ENCODE data around the gene PRKCA.
"Not testable (repeated sequence)": the region's sequence is repeated elsewhere in the genome, so short reads cannot be mapped to it uniquely, and the experiment has no call there.

The PRKCA gene

DNA sequence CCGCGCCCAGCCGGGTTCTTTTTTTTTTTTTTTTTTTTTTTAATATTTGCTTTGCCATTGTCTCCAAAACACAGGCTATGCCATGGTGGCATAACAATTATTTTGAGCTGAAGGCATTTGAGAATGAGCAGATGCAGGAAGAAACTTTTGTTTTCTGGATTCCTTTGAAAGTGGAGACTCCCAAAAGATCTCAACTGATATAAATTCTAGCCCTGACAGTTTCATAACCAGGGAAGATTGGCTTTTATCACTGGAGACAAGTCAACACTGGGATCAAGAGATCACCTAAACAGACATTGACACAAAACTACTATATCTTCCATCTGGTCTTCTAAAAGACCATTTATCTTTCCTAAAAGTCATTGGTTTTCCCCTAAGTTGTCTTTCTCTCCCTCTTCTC is 10.1 kb upstream of the PRKCA start:
- DNase-seq = no peak

DNA sequence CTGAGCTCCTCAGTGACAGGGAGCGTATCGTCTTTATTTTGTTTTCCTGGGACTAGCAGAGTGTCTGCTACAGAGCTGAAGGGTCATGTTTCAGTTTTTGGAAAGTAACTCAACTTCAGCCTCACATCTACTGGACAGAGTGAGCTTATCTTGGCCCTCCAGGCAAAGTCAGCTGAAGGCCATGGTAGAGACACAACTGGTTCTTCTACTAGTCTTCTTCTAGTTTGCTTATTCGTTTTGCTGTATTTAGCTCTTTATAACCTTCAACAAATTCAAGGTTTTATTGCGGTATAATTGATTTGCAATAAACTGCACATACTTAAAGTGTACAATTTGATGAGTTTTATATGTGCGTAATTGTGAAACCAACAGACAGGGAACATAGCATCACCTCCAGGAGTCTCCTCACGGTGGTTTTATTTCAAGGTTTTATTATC is 6.1 kb upstream of the PRKCA start:
- no peak for DNase-seq

DNA sequence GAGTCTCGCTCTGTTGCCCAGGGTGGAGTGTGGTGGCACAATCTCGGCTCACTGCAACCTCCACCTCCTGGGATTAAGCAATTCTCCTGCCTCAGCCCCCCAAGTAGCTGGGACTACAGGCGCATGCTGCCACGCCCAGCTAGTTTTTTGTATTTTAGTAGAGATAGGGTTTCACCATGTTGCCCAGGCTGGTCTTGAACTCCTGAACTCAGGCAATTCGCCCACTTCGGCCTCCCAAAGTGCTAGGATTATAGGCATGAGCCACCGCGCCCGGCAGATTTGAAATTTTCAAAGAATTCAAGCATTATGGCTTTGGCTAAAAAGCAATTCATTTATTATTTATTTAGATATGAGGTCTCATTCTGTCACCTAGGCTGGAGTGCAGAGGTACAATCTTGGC is 5.0 kb upstream of the PRKCA start:
- DNase-seq = not testable (repeated sequence)

DNA sequence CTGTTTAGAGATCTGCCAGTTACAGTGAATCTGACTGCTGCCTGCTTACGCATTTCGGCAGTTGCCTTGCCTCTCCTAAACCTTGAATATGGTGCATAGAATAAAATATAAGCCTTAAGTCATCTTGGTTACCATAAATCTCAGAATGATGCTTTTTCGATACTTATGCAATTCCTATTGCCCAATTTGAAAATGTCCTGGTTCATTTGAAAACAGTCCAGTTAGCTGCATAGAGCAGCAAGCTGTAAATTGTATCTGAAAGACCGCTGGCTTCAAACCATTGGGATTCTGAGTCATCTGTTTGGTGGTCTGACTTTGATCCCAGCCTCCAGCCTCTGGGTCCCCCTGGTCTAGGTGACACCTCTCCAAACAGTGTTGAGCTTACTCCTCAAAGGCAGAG is 2.7 kb upstream of the PRKCA start:
- no peak for DNase-seq

DNA sequence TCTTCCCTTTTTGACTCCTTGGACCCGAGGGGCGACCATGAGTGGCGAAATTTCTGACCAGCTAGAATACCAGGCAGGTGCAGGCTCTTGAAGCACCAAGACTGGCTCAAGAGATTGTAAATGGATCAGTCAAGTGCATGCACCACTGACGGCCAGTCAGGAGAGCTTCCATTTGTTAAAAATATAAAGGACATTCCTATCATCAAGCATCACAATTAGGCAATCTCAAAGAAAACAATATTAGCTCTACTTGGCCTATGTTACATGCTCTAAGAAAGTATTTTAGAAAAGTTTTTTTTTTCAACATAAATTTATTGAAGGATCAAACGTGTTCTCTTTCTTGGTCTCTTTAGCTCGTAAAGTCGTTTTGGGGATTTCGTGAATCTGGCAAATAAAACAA is 1.5 kb upstream of the PRKCA start:
- DNase-seq = no peak

DNA sequence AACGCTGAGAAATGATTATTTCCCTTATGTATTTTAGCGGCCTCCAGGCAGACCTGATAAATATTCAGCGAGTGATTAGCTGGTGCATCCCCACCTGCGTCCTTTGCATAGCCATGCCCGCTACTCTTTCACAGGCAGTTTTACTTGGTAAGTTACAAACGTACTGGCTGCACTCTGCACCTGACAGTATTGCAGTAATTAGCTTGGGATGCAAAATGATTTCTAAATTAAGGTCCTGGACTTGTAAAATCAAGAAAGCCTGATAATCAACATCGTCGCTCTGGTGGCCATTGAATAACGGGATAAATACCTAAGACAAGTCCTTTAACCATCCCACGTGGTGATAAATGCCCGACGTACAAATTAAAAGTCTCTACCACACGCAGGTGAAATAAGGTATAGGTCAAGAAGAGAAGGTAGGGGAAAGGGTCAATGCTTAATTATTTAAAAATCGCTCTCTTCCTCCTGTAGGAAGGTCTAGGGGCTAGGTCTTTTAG is 998 bp upstream of the PRKCA start:
- no peak for DNase-seq

DNA sequence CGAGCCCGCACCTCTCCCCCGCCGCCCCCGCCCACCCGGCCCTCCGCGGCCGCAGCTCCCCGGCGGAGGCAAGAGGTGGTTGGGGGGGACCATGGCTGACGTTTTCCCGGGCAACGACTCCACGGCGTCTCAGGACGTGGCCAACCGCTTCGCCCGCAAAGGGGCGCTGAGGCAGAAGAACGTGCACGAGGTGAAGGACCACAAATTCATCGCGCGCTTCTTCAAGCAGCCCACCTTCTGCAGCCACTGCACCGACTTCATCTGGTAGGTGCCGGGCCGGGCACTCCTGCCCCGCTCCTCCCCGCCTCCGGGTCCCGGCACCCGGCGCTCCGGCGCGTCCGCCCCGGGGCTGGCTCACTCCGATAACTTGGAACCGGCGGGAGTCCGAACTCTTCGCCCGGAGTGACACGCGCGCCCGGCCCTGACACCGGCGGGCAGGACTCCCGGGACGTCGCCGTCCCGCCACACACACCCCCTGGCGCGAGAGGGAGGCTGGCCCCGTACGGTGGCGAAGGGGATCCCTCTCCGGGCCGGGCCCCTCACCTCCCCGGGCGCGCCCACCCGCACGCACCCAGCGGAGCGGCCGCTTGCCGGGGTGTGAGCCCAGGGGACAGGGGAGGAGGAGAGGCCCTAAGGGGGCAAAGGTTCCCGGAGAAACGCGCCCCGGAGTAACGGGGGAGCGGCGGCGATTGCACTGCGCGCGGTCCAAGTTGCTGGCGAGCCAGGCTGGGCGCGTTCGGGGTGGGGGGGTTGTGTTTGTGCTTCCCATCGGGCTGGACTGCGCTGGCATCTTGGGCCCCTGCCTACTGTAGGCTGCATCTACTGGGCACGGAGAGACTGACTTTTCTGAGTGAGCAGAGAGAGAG is 581 bp downstream of the PRKCA start:
- DNase-seq = peak; percentile 59 to 61

DNA sequence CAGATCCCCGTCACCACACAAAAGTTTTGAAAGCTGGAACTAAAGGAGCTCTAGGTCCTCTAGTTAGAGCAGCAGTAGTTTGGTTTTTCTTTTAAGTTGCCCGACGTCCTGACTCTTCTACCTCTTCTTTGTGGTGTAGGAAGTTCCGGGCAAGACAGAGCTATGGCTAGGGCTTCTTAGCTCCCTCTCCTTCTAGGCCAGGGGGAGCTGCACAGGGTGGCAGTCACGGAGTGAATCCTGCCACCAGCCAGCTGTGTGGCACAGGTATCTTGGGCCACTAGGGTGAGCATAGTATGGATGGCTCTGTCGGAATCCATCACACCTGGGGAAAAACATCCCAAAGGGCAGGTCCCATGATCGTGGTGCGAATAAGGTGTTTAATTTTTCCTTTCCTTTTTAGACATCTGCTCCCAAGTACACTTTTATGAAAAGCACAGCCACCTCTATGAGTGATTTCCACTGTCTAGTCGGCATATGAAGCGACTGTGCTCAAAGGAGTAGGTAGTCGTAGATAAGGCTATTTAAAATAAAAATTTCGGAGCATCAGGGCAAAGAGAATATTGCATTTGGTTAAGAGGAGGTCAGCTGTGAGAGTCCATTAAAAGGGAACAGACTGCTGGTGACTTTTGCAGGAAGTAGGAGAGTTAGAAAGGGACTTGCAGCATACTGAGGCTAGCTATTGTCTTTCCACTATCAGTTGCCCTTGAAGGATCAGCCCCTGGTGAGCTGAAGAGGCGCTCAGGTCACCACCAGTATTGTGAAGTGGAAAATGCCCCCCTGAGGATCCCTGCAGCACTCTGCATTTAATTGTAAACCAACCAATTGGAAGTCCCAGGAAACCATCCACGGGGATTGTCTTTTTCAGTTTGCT is 2.1 kb downstream of the PRKCA start:
- DNase-seq = peak; percentile 45 to 50

DNA sequence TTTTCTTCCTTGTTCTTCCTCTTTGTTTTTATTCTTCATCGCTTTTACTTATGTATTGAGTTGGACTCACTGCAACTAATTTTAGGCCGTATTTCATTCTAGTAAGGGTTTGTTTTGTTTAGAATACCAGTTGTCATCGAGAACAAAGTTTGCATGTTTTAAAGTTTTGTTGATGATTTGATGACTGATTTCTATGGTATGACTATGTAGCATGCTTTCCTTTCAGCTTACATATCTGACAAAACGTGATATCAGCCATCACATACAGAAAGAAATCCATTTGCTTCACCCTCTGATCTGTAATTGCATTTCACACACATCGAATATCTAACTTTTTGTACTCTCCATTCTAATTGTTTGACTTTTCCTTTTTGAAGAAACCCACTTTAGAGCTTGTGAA is 4.0 kb downstream of the PRKCA start:
- DNase-seq = no peak

DNA sequence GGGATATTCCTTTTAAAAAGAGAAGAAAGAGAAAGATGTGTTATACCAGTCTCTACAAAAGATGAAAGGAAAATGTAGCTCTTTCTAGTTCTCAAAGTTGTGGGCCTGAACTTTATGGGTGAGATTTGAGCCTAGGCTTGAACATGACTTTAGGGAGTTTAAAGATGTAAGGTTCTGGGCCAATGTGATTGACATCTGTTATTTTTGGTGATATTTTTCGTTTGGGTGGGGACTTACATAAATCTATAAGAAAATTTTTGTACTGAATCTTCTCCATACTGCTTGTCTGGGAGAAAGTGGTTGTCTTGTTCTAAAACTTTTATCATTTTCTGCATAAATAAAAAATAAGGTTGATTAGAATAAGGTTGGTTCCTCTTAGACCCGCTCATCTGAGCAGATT is 4.8 kb downstream of the PRKCA start:
- no peak for DNase-seq

DNA sequence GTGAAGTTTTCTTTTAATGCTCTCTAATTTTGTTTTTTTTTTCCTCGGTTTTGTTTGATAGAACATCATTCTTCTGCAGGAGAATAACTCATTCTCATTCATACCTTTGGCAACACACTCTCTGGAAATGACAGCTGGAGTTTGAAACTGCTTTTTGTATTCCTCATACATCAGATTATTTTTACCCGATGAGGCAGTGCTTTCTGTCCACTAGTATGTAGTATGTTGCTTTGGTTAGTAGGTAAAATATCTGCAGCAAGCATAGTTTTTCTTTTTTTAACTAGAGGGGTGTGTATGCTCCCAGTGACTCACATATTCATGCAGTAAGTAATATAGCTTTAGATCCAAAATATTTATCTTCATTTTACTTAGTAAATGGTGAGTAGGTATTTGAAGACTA is 6.4 kb downstream of the PRKCA start:
- no peak for DNase-seq

DNA sequence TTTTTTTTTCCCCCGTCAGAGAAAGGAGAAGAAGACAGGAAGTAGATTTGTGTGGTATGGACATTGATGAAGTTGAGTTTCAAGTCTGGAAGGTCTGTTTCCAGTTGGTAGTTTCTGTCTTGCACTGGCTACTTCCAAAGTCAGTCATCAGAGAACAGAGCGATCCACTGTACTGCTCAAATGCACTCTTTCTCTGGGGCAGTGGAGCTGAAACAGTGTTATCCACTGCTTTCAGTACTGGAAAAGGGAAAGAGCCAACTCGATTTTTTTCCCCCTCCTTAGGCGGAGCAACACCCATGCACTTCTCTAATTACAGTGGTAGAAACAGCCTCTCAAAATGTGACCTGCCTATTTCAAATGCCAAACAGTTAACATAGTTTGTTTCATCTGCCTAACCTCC is 7.4 kb downstream of the PRKCA start:
- peak; percentile 41 to 51 for DNase-seq

DNA sequence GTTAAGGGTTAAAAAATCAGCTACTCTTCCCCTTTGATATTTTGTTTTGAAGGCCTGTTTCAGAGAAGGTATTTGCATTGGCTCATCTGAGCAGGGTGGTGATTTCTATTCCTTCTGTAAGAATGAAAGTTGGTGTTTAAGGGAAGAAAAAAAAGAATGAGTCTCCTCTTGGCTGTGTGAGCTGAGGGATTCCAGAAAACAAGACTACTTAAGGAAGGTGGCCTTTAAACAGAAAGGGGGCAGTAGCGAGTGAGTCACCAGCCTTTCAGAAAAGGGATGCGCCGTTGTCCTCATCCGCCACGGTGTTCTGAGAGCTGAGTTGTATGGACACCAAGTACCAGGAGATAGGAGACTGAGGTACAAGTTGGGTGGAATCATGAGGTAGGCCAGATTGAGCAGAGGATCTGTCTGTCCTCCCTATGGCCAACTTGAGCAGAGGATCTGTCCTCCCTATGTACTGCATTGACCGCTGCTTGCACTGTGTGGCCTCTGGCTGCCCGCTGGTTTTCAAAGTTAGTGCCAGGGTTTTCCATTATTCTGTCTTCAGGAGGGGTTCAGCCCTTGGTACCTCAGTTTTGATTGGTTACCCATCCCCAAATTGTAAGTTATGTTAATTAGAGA is 8.2 kb downstream of the PRKCA start:
- no peak for DNase-seq

DNA sequence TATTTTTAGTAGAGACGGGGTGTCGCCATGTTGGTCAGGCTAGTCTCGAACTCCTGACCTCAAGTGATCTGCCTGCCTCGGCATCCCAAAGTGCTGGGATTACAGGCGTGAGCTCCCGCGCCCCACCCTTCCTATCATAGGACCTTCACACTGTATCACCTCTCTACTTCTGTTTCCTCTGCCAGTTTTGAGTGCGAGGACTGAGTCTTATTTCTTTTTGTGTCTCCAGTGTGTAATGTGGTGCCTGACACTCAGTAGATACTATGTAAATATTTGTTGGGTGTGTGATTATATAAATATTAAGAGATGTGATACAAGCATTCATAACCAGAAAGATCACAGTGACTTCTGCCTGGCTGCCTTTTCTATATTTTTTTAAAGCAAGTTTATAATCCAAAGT is 10.5 kb downstream of the PRKCA start:
- no peak for DNase-seq

DNA sequence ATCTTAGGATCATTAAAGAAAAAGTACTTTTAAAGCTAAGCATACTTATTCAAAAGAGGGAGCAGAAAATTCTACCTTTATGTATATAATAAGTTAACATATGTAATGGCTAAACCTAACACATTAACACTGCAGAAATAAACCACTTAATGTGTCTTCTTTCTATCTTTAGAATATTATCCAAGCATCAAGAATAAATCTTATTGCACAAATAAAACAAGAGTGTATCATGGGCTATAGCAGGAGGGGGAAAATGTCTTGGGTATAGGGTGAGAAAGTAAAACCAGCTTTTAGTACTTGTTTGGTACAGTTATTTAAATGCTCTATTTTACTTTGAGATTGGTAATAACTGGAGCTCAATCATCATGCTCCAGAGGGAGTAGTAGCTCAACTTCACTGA is 10.9 kb downstream of the PRKCA start:
- no peak for DNase-seq

DNA sequence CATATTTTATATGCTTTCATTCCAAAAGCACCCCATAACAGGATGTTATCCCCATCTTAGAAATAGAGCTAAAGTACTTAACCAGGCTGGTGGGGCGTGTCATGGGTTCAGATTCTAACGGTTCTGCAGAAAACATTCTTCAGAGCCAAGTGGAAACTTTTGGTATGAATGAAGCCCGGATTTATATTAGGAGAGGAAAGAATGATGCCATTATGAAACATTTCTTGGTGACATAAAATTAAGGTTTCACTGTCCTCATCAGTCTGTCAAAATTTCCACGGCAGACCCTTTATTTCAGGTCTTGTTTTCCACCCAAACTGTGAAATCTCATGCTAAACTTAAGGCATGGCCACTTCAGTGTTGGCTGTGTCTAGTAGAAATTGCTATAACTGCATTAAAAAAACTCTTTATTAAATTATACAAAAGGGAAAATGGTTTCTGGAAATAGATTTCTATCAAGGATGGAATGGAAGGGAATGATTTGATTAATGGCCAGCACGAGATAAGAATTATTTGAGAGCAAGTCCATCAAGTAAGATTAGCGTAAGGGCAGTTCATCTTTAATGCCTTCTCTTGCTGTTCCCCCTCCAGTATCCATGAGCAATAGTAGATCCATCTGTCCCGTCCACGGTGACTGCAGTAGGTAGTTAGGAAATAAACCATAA is 11.7 kb downstream of the PRKCA start:
- no peak for DNase-seq

DNA sequence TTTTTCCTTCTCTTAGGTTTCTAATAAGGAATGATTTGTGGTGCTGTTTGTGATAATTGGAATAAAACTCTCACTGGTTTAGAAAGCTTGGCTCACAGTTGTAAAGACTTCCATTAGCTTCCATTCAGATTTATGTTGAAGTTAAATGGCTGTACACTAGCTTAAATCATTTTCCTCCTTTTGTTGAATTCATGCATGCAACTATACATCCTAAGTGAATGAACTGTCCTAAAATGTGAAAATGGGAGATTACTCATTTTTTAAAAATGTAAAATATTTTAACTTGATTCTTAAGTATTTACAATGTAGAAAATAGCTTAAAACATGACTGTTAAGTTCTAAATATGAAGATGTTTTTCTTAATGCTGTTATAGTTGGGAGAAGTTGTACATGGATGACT is 15.2 kb downstream of the PRKCA start:
- DNase-seq = no peak

DNA sequence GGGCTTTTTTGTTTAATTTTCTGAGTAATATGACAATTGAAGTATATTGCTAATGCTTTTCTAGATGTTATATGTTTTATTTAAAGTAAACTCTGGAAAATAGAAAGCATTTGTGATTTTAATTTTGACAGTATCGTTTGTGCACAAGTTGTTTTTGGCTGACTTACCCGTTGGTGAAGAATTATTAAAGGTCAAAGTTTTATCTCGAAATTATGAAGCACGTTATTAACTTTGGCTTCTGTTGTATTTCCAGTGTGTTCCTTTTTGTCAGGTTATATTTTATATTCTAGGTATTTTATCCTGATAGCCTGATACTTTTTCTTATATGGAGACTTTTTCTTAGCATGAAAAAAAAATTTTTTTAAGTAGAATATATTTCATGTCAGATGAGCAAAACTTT is 16.8 kb downstream of the PRKCA start:
- DNase-seq = no peak

DNA sequence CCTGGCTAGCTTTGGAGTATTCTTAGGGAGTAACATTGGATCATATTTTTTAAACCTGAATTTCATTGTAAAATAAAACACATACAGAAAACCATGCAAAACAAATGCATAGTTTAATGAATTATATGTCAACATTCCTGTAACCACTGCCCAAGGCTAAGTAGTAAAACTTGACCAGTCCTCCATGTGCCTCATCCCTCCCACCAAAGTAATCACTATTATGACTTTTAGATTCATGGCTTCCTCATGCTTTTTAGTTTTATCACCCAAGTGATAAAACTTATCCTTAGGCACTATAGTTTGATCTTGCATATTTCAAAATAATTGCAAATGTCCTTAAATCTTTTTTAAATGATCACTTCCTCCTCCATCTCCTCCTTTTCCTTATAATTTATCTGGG is 20.4 kb downstream of the PRKCA start:
- DNase-seq = no peak

DNA sequence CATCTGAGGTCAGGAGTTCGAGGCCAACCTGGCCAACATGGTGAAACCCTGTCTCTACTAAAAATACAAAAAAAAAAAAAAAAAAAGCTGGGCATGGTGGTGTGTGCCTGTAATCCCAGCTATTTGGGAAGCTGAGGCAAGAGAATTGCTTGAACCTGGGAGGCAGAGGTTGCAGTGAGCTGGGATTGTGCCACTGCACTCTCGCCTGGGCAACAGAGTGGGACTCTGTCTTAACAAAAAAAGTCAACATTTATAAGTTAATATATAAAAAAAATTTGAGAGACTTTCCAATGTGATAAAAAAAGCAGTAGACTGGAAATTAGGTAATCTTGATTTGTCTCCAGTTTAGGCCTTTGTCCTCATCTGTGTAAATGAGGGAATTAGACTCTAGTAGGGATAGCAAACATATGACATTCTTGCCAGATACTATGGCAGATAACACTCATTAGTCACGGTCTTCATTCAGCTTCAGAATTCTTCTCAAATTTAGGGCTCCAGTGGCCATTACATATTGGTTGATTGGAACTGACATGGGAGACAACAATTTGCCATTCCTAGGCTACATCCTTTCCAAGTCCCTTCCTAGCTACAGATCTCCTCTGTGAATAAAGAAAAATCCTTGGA is 22.1 kb downstream of the PRKCA start:
- not testable (repeated sequence) for DNase-seq

DNA sequence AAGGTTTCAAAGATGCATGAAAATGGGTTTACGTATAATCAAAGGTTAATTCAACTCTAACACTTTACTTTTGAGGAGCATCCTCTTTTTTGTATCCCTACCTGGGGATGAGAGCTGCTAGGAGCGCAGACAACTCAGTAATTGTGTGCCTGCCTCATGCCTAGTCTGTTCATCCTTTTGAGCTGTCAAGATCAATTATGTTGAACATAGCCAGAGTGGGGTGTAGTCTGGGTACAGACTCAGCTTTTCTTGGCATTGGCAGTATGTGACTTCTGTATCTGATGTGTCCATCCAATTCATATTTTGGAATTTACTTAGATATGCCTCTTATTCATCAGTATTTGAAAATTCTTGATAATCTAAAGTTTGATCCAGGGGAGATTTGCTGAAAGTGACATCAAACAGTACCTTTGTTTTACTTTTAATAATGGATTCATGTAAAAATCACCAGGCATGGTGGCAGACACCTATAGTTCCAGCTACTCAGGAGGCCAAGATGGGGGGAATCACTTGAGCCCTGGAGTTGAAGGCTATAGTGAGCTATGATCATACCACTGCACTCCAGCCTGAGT is 24.1 kb downstream of the PRKCA start:
- DNase-seq = no peak

DNA sequence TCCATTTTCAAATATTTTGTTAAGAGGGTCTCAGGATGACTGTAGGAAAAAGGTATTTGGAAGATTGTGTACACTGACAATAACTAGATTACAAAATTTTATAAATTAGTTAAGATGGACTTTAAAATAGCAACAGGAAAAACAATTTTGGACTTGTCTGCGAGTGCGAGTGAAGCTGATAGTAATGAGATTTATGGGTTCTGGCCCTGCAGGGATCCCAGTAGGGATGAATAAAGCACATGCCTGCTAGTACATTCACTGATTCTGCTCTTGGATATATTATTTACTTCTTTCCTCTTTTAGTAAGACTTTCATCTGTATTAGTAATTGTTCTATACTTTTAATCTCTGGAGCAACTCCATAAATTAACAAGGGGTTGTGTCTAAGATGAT is 28.2 kb downstream of the PRKCA start:
- no peak for DNase-seq

Measured in Kasumi-1 (cell line).